ENCODE results near the gene ARL2BP.
"Not testable (repeated sequence)": the region's sequence is repeated elsewhere in the genome, so short reads cannot be mapped to it uniquely, and the experiment has no call there.

ARL2BP gene

GRCh38 chr16:57263541-57264351, 18.7 kb downstream of the ARL2BP start:
- no peak for DNase-seq (ENCODE audit: low spot score)
- FAIRE-seq = no peak

- no peak for DNase-seq (ENCODE audit: low spot score)
- FAIRE-seq = no peak
Observed at GRCh38 chr16:57264381-57264780, 19.3 kb downstream of the ARL2BP start.

- DNase-seq (ENCODE audit: low spot score) = no peak
- FAIRE-seq = no peak
Observed at GRCh38 chr16:57264950-57265371, 19.9 kb downstream of the ARL2BP start.

- FAIRE-seq (no peak), DNase-seq (ENCODE audit: low spot score) (peak; percentile 70)
Observed at GRCh38 chr16:57265850-57266530, 20.9 kb downstream of the ARL2BP start.

GRCh38 chr16:57266531-57267260, 21.6 kb downstream of the ARL2BP start:
- FAIRE-seq (no peak), DNase-seq (ENCODE audit: low spot score) (no peak)

GRCh38 chr16:57267343-57267742, 22.3 kb downstream of the ARL2BP start:
- not testable (repeated sequence) for FAIRE-seq

GRCh38 chr16:57268804-57269800, 24.0 kb downstream of the ARL2BP start:
- FAIRE-seq (no peak), DNase-seq (ENCODE audit: low spot score) (no peak)

More at GRCh38 chr16:57267343-57267742, 22.3 kb downstream of the ARL2BP start:
- DNase-seq (ENCODE audit: low spot score) = not testable (repeated sequence)

- no peak for FAIRE-seq
Observed at GRCh38 chr16:57270221-57271062, 25.4 kb downstream of the ARL2BP start.

GRCh38 chr16:57271063-57271345, 25.9 kb downstream of the ARL2BP start:
- no peak for FAIRE-seq
- no peak for DNase-seq (ENCODE audit: low spot score)

More at GRCh38 chr16:57270221-57271062, 25.4 kb downstream of the ARL2BP start:
- DNase-seq (ENCODE audit: low spot score) = no peak

GRCh38 chr16:57271867-57272495, 26.9 kb downstream of the ARL2BP start:
- no peak for DNase-seq (ENCODE audit: low spot score)
- no peak for FAIRE-seq

GRCh38 chr16:57273359-57273758, 28.3 kb downstream of the ARL2BP start:
- FAIRE-seq (no peak), DNase-seq (ENCODE audit: low spot score) (no peak)

GRCh38 chr16:57273826-57274225, 28.8 kb downstream of the ARL2BP start:
- FAIRE-seq (no peak), DNase-seq (ENCODE audit: low spot score) (no peak)

- not testable (repeated sequence) for DNase-seq (ENCODE audit: low spot score); FAIRE-seq
Observed at GRCh38 chr16:57275946-57276345, 30.9 kb downstream of the ARL2BP start.

- DNase-seq (ENCODE audit: low spot score) = no peak
- FAIRE-seq = peak; percentile 35
Observed at GRCh38 chr16:57276596-57276995, 31.5 kb downstream of the ARL2BP start.

- peak; percentile 98 for FAIRE-seq
- DNase-seq (ENCODE audit: low spot score) = peak; percentile 94
Observed at GRCh38 chr16:57277586-57277985, 32.5 kb downstream of the ARL2BP start.

- no peak for FAIRE-seq
- DNase-seq (ENCODE audit: low spot score) = no peak
Observed at GRCh38 chr16:57278494-57278893, 33.4 kb downstream of the ARL2BP start.

GRCh38 chr16:57279780-57280638, 35.0 kb downstream of the ARL2BP start:
- DNase-seq (ENCODE audit: low spot score) = no peak

GRCh38 chr16:57281791-57282190, 36.7 kb downstream of the ARL2BP start:
- DNase-seq (ENCODE audit: low spot score) (no peak), FAIRE-seq (no peak)

More at GRCh38 chr16:57279780-57280638, 35.0 kb downstream of the ARL2BP start:
- FAIRE-seq = no peak

Measured in urothelium cell line (cell line).